DND-41 (cell line): ENCODE results near the gene ARHGAP21.
"Not testable (repeated sequence)": the region's sequence is repeated elsewhere in the genome, so short reads cannot be mapped to it uniquely, and the experiment has no call there.

Experiments used
- ATAC-seq: fragments of 200-7000 bp; cut with Tn5 transposase; 3 replicates; pipeline ENCODE4 v1.9.1; 2021; ENCODE audit warnings: low read depth; ENCODE audit not compliant: insufficient read depth
- DNase-seq: peaks from one replicate; pipeline ENCODE4 v3.0.0-alpha.2; 2020
- H2AFZ ChIP-seq: 2 replicates; pipeline ENCODE4 v1.6.0; 2012; ENCODE audit warnings: low read depth, low read length
- H3K27ac ChIP-seq: 2 replicates; pipeline ENCODE4 v1.5.1; 2012; ENCODE audit warnings: low read length, inconsistent platforms
- H3K27me3 ChIP-seq: fragments of 200-600 bp; sonication (generic); 2 replicates; pipeline ENCODE4 v1.6.0; 2012; ENCODE audit warnings: low read length, mild to moderate bottlenecking, inconsistent platforms; ENCODE audit not compliant: insufficient read depth, poor library complexity
- H3K36me3 ChIP-seq: 2 replicates; pipeline ENCODE4 v1.5.1; 2012; ENCODE audit warnings: low read length, inconsistent platforms; ENCODE audit not compliant: insufficient read depth
- H3K4me1 ChIP-seq: 2 replicates; pipeline ENCODE4 v1.5.1; 2012; ENCODE audit warnings: mild to moderate bottlenecking, low read length; ENCODE audit not compliant: insufficient read depth
- H3K4me2 ChIP-seq: 2 replicates; pipeline ENCODE4 v1.6.0; 2012; ENCODE audit warnings: mild to moderate bottlenecking, moderate library complexity, low read length, inconsistent platforms; ENCODE audit not compliant: insufficient read depth
- H3K4me3 ChIP-seq, 2 experiments: fragments of 200-600 bp in 1 of 2; shearing (Covaris generic) in 1 of 2; 2 replicates each; pipeline ENCODE4 v1.5.1; 2012 to 2016; ENCODE audit warnings: inconsistent platforms in 2 of 2, low read length in 2 of 2, mild to moderate bottlenecking in 2 of 2, low read depth in 1 of 2, moderate library complexity in 1 of 2
- H3K79me2 ChIP-seq: 2 replicates; pipeline ENCODE4 v1.6.0; 2012; ENCODE audit warnings: low read length, inconsistent platforms; ENCODE audit not compliant: insufficient read depth
- H3K9ac ChIP-seq: 2 replicates; pipeline ENCODE4 v1.6.0; 2012; ENCODE audit warnings: low read depth, mild to moderate bottlenecking, inconsistent platforms, low read length, moderate library complexity
- H3K9me3 ChIP-seq: 2 replicates; pipeline ENCODE4 v1.5.1; 2012; ENCODE audit warnings: low read length, moderate library complexity, mild to moderate bottlenecking, inconsistent platforms; ENCODE audit not compliant: insufficient read depth, severe bottlenecking
- H4K20me1 ChIP-seq: 2 replicates; pipeline ENCODE4 v1.6.0; 2012; ENCODE audit warnings: low read length; ENCODE audit not compliant: insufficient read depth
- CTCF ChIP-seq: IDR thresholded peaks from 2 replicates; pipeline ENCODE4 v1.5.1; 2012; ENCODE audit warnings: borderline replicate concordance, low read length, moderate library complexity, mild to moderate bottlenecking; ENCODE audit not compliant: poor library complexity, severe bottlenecking; ENCODE audit errors: extremely low read depth
- EZH2 ChIP-seq: IDR thresholded peaks from 3 replicates; pipeline ENCODE4 v1.6.1; 2012; ENCODE audit warnings: borderline replicate concordance, low read depth, mild to moderate bottlenecking, moderate library complexity, low read length, inconsistent platforms; ENCODE audit not compliant: severe bottlenecking

Gene ARHGAP21

GRCh38 chr10:24661376-24661775 lies 62.3 kb downstream of the ARHGAP21 start:
- Histone ChIP-seq H3K4me2 (no peak overlapping the region), H3K36me3 (peaks cover 39% of the 10 kb centered on the region), H4K20me1 (no peaks in the 10 kb centered on the region), H3K4me1 (no peaks in the 10 kb centered on the region), H2AFZ (no peak overlapping the region), H3K4me3 (no peak overlapping the region), H3K79me2 (peaks cover 1% of the 10 kb centered on the region; the same call in 1 of the 2 replicates), H3K9ac (no peak overlapping the region), H3K9me3 (peaks cover 9% of the 10 kb centered on the region), H3K27ac (no peak overlapping the region), H3K27me3 (no peaks in the 10 kb centered on the region)
- TF ChIP-seq EZH2 (no peak), CTCF (no peak)
- no peak for ATAC-seq
- no peak for DNase-seq

GRCh38 chr10:24658319-24658718 lies 65.4 kb downstream of the ARHGAP21 start:
- DNase-seq, H3K4me3 ChIP-seq, H3K79me2 ChIP-seq, ATAC-seq, H3K9me3 ChIP-seq, H3K4me2 ChIP-seq, H3K4me1 ChIP-seq, H3K27me3 ChIP-seq, H2AFZ ChIP-seq, H3K27ac ChIP-seq, H4K20me1 ChIP-seq, H3K9ac ChIP-seq: not testable (repeated sequence)
- H3K36me3 ChIP-seq, result peaks cover 18% of the 10 kb centered on the region

- not testable (repeated sequence) for DNase-seq, H3K9me3 ChIP-seq, H3K27me3 ChIP-seq, ATAC-seq, H3K4me2 ChIP-seq, H4K20me1 ChIP-seq, H3K9ac ChIP-seq, H3K27ac ChIP-seq, H3K4me3 ChIP-seq, H2AFZ ChIP-seq, H3K4me1 ChIP-seq
- H3K79me2 ChIP-seq, result peaks cover 14% of the 10 kb centered on the region; the same call in 1 of the 2 replicates
- peaks cover 18% of the 10 kb centered on the region for H3K36me3 ChIP-seq
Measured at GRCh38 chr10:24656326-24656725, 67.4 kb downstream of the ARHGAP21 start.

- ATAC-seq, result no peak
Measured at GRCh38 chr10:24652381-24652957, 71.2 kb downstream of the ARHGAP21 start.

More at GRCh38 chr10:24652381-24652957, 71.2 kb downstream of the ARHGAP21 start:
- H3K4me2 ChIP-seq, result no peak overlapping the region
- H3K27me3 ChIP-seq, result no peaks in the 10 kb centered on the region
- peaks cover 23% of the 10 kb centered on the region; the same call in 1 of the 2 replicates for H3K79me2 ChIP-seq
- 0 out of 2 replicates have a peak, but pooled peaks cover under 1% of the 10 kb centered on the region for H3K4me1 ChIP-seq
- no peak overlapping the region for H3K9ac ChIP-seq
- no peak overlapping the region for H2AFZ ChIP-seq
- TF ChIP-seq EZH2 (no peak), CTCF (no peak)
- peaks cover 14% of the 10 kb centered on the region; the same call in 1 of the 2 replicates for H3K36me3 ChIP-seq
- H4K20me1 ChIP-seq, result no peaks in the 10 kb centered on the region
- DNase-seq, result no peak
- no peak overlapping the region for H3K27ac ChIP-seq
- no peaks in the 10 kb centered on the region for H3K9me3 ChIP-seq
- H3K4me3 ChIP-seq, result no peak overlapping the region
